ENCODE measurements around the gene APPBP2.

DNA sequence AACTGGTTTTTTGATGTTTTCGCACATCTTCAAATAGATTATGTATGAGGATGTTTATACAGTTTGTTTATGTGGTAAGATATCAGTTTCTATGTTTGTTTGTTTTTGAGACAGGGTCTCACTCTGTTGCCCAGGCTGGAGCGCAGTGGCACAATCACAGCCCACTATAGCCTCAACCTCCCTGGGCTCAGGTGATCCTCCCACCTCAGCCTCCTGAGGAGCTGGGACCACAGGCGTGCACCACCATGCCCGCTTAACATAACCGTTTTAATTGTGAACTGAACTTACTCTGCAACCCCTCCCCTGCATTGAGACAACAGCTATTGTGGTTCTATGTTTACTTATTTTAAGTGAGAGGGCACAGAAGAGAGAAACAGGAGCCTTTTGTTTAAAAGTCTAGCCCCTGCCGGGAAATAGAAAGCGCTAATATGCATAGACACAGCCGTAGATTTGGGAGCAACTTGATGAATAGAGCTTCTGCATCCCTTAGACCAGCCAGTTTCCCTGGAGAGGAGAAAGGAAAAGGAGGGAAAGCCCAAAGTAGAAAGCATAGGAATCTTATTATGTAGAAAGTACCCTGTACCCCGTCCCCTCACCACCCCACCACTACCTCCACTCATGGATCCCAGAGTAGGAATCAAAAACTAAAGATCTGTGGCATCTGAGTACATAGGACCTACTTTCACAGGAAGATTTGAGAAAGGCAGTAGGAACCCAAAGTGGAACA lies 19.6 kb upstream of the APPBP2 start:
- no peak for TF ChIP-seq CTCF (IDR thresholded peaks at IDR 0.05)
- TF ChIP-seq POLR2A (IDR thresholded peaks at IDR 0.05), result no peak

Data from breast epithelium (tissue), 3 donors.